ENCODE data around the gene TOMT.
"Not testable (repeated sequence)": the region's sequence is repeated elsewhere in the genome, so short reads cannot be mapped to it uniquely, and the experiment has no call there.

TOMT gene

GRCh38 chr11:72150882-72151281, 45.2 kb downstream of the TOMT start:
- no peak for DNase-seq (ENCODE audit: insufficient read length, low spot score)
- no peak for FAIRE-seq
- no peak for TF ChIP-seq SPI1 (IDR thresholded peaks at IDR 0.05; ENCODE audit: low read depth, low read length)
- no peak for TF ChIP-seq POLR2A (IDR thresholded peaks at IDR 0.05; ENCODE audit: low read depth, low read length)
- TF ChIP-seq TAF1 (IDR thresholded peaks at IDR 0.05; ENCODE audit: low read depth, low read length), result no peak
- no peak for TF ChIP-seq POLR2AphosphoS5 (IDR thresholded peaks at IDR 0.05; ENCODE audit: low read depth, low read length)
- no peak for TF ChIP-seq PAX5 (IDR thresholded peaks at IDR 0.05; ENCODE audit: insufficient read depth, low read length, severe bottlenecking)
- TF ChIP-seq POU2F2 (IDR thresholded peaks at IDR 0.05; ENCODE audit: low read depth, low read length), result no peak

- FAIRE-seq; DNase-seq (ENCODE audit: insufficient read length, low spot score): not testable (repeated sequence)
These were observed 48.1 kb downstream of the TOMT start for GRCh38 chr11:72153874-72154273.

- TF ChIP-seq POU2F2 (IDR thresholded peaks at IDR 0.05; ENCODE audit: low read depth, low read length) (no peak), TAF1 (IDR thresholded peaks at IDR 0.05; ENCODE audit: low read depth, low read length) (no peak)
- no peak for FAIRE-seq
- DNase-seq (ENCODE audit: insufficient read length, low spot score), result no peak
These were observed 49.1 kb downstream of the TOMT start for GRCh38 chr11:72154816-72155215.

GRCh38 chr11:72155751-72156150, 50.0 kb downstream of the TOMT start:
- no peak for TF ChIP-seq POLR2A (IDR thresholded peaks at IDR 0.05; ENCODE audit: low read depth, low read length)
- TF ChIP-seq TAF1 (IDR thresholded peaks at IDR 0.05; ENCODE audit: low read depth, low read length), result no peak
- TF ChIP-seq PAX5 (IDR thresholded peaks at IDR 0.05; ENCODE audit: insufficient read depth, low read length, severe bottlenecking), result no peak
- no peak for TF ChIP-seq SPI1 (IDR thresholded peaks at IDR 0.05; ENCODE audit: low read depth, low read length)
- TF ChIP-seq POLR2AphosphoS5 (IDR thresholded peaks at IDR 0.05; ENCODE audit: low read depth, low read length), result no peak
- no peak for TF ChIP-seq POU2F2 (IDR thresholded peaks at IDR 0.05; ENCODE audit: low read depth, low read length)
- FAIRE-seq (no peak), DNase-seq (ENCODE audit: insufficient read length, low spot score) (no peak)

GRCh38 chr11:72157131-72157530, 51.4 kb downstream of the TOMT start:
- FAIRE-seq (no peak), DNase-seq (ENCODE audit: insufficient read length, low spot score) (no peak)
- TF ChIP-seq POLR2A (IDR thresholded peaks at IDR 0.05; ENCODE audit: low read depth, low read length) (no peak), TAF1 (IDR thresholded peaks at IDR 0.05; ENCODE audit: low read depth, low read length) (no peak), PAX5 (IDR thresholded peaks at IDR 0.05; ENCODE audit: insufficient read depth, low read length, severe bottlenecking) (no peak), POLR2AphosphoS5 (IDR thresholded peaks at IDR 0.05; ENCODE audit: low read depth, low read length) (no peak), SPI1 (IDR thresholded peaks at IDR 0.05; ENCODE audit: low read depth, low read length) (no peak), POU2F2 (IDR thresholded peaks at IDR 0.05; ENCODE audit: low read depth, low read length) (no peak)
